HL-60 (cell line): ENCODE data around the gene FAM20A.
"Not testable (repeated sequence)": the region's sequence is repeated elsewhere in the genome, so short reads cannot be mapped to it uniquely, and the experiment has no call there.

Experiments
- DNase-seq, 2 experiments: peaks; one replicate each; pipeline ENCODE4 v3.0.0-alpha.2; 2010 to 2020; ENCODE audit warnings: low read depth in 1 of 2, low spot score in 1 of 2
- H3K27ac ChIP-seq: fragments of 250-450 bp; sonication (Bioruptor Pico); replicated peaks from 2 replicates; pipeline ENCODE4 v1.5.1; 2020; ENCODE audit warnings: mild to moderate bottlenecking, moderate library complexity
- H3K27me3 ChIP-seq: fragments of 250-450 bp; sonication (Bioruptor Pico); 2 replicates; pipeline ENCODE4 v1.5.1; 2021; ENCODE audit warnings: mild to moderate bottlenecking, moderate library complexity; ENCODE audit not compliant: insufficient read depth, poor library complexity, severe bottlenecking
- H3K4me3 ChIP-seq: replicated peaks from 2 replicates; pipeline ENCODE4 v1.5.1; 2011; ENCODE audit warnings: mild to moderate bottlenecking, control low read depth, low read length; ENCODE audit not compliant: insufficient read depth
- CTCF ChIP-seq: IDR thresholded peaks from one replicate; pipeline ENCODE4 v1.5.1; 2011; ENCODE audit warnings: low read length, control low read depth, inconsistent platforms; ENCODE audit not compliant: insufficient read depth
- GABPA ChIP-seq: IDR thresholded peaks from 2 replicates; pipeline ENCODE4 v1.6.1; 2012; ENCODE audit warnings: low read depth
- POLR2AphosphoS5 ChIP-seq: IDR thresholded peaks from 2 replicates; pipeline ENCODE4 v1.6.1; 2012; ENCODE audit warnings: low read depth
- SPI1 ChIP-seq: IDR thresholded peaks from 2 replicates; pipeline ENCODE4 v1.6.1; 2012; ENCODE audit warnings: low read depth, mild to moderate bottlenecking, borderline replicate concordance
- TF ChIP-seq, protein P1 (sequence below): IDR thresholded peaks from 2 replicates; pipeline ENCODE4 v1.6.1; 2012; ENCODE audit warnings: low read depth; ENCODE audit not compliant: insufficient replicate concordance

FAM20A gene

GRCh38 chr17:68497885-68498319 lies 103.3 kb downstream of the FAM20A start:
- Histone ChIP-seq H3K4me3 (no peak overlapping the region), H3K27ac (peak overlapping the region; percentile 79), H3K27me3 (no peaks in the 10 kb centered on the region)
- peak; percentile 100 for TF ChIP-seq SPI1
- TF ChIP-seq POLR2AphosphoS5, result peak; percentile 54; the same call in 1 of the 2 replicates
- no peak for TF ChIP-seq GABPA
- TF ChIP-seq, protein P1, sequence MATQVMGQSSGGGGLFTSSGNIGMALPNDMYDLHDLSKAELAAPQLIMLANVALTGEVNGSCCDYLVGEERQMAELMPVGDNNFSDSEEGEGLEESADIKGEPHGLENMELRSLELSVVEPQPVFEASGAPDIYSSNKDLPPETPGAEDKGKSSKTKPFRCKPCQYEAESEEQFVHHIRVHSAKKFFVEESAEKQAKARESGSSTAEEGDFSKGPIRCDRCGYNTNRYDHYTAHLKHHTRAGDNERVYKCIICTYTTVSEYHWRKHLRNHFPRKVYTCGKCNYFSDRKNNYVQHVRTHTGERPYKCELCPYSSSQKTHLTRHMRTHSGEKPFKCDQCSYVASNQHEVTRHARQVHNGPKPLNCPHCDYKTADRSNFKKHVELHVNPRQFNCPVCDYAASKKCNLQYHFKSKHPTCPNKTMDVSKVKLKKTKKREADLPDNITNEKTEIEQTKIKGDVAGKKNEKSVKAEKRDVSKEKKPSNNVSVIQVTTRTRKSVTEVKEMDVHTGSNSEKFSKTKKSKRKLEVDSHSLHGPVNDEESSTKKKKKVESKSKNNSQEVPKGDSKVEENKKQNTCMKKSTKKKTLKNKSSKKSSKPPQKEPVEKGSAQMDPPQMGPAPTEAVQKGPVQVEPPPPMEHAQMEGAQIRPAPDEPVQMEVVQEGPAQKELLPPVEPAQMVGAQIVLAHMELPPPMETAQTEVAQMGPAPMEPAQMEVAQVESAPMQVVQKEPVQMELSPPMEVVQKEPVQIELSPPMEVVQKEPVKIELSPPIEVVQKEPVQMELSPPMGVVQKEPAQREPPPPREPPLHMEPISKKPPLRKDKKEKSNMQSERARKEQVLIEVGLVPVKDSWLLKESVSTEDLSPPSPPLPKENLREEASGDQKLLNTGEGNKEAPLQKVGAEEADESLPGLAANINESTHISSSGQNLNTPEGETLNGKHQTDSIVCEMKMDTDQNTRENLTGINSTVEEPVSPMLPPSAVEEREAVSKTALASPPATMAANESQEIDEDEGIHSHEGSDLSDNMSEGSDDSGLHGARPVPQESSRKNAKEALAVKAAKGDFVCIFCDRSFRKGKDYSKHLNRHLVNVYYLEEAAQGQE, result no peak
- peak in 1 of 2 experiments; percentile 87 for DNase-seq

GRCh38 chr17:68495081-68495480 lies 106.1 kb downstream of the FAM20A start:
- Histone ChIP-seq H3K4me3 (no peak overlapping the region), H3K27me3 (no peaks in the 10 kb centered on the region), H3K27ac (no peak overlapping the region)
- no peak for DNase-seq
- TF ChIP-seq POLR2AphosphoS5 (no peak), CTCF (no peak), GABPA (no peak), SPI1 (no peak)
- TF ChIP-seq, protein P1, result no peak

DNA sequence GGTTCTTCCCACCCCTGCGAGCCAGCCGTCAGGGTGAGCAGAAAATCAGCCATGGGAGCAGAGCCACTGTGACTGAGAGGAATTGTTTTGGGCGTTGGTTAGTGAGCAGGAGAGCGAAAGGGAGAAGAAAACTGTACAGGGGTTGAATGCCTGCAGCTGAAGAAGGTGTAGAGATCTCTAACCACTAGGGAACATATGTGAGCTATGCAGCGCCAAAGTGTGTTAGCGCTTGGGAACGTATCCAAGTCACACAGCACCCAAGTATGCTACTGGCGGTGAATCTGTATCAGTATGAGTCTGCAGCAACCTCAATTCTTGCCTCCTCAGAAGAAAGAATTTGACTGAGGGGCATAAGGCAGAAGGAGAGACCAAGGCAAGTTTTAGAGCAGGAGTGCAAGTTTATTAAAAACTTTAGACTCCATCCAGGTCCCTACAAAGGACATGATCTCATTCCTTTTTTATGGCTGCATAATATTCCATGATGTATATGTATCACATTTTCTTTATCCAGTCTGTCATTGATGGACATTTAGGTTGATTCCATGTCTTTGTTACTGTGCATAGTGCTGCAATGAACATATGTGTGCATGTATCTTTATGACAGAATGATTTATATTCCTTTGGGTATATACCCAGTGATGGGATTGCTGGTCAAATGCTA lies 108.6 kb downstream of the FAM20A start:
- not testable (repeated sequence) for H3K4me3 ChIP-seq, H3K27ac ChIP-seq, DNase-seq, H3K27me3 ChIP-seq

GRCh38 chr17:68491381-68492231 lies 109.6 kb downstream of the FAM20A start:
- Histone ChIP-seq H3K4me3 (no peak overlapping the region), H3K27ac (peak overlapping the region; percentile 45), H3K27me3 (no peaks in the 10 kb centered on the region)
- no peak for TF ChIP-seq CTCF
- peak; percentile 100 for TF ChIP-seq SPI1
- no peak for TF ChIP-seq POLR2AphosphoS5
- peak; percentile 61 to 91 for DNase-seq
